ENCODE data around the gene OR5B21.

Gene OR5B21

GRCh38 chr11:58493676-58494075 lies 14.2 kb downstream of the OR5B21 start:
- no peak for DNase-seq

DNA sequence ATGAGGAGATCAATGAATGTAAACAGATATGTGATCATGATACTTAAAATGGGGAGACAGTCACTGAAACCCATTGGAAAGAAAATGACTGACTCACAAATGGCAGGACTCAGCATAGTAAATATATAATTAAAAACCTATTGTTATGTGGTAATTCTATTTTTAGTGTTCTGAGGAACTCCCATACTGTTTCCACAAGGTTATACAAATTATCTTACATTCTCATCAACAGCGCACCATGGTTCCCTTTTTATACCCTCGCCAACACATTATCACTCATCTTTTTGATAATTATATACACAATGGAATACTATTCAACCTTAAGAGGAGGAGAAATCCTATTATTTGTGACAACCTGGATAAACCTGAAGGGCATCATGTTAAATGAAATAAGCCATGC lies 17.1 kb downstream of the OR5B21 start:
- no peak for DNase-seq

DNA sequence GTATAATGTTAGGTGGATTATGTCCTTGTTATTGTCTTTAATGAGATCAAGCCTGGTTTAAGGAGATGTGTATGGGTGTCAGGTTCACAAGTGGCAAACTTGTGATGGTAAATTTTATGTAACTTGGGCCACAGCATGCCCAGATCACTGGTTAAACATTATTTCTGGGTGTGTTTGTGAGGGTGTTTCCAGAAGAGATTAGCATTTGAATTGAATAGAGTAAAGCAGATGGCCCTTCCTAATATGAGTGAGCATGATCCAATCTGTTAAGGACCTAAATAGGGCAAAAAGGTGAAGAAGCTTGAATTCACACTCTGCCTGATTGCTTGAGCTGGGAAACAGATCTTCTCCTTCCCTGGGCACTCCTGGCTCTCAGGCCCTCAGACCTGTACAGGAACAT lies 20.7 kb downstream of the OR5B21 start:
- DNase-seq, result no peak

- DNase-seq, result no peak
These were observed 21.9 kb downstream of the OR5B21 start for GRCh38 chr11:58485961-58486360.

- DNase-seq, result no peak
These were observed 36.0 kb downstream of the OR5B21 start for GRCh38 chr11:58471892-58472291.

- no peak for DNase-seq
These were observed 41.6 kb downstream of the OR5B21 start for GRCh38 chr11:58466293-58466692.

DNA sequence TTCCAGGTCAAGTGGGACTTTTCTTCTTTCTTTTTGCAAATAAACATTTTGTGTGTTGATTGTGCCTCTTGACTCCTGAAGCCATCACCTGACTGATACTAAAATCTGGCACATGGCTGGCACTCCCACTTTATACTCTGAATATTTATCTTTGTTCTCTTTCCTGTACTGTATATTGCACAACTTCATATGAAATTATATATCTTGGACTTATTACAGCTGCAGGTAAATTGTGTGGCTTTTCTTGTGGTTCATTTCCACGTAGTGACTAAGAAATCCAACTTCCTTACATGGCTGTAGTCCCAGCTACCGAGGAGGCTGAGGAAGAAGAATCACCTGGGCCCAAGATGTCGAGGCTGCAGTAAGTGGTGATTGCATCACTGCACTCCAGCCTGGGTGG lies 42.2 kb downstream of the OR5B21 start:
- DNase-seq, result no peak

All from C1 segment of cervical spinal cord (tissue), 14 donors.